GM23338 (cell line): ENCODE results near the gene GLRX2.

Source experiments
- CREB1 ChIP-seq: fragments of 250-450 bp; sonication (Bioruptor Pico); IDR thresholded peaks from 2 replicates; pipeline ENCODE4 v1.5.0; 2020; ENCODE audit warnings: low read depth, mild to moderate bottlenecking, moderate library complexity
- CTCF ChIP-seq, 2 experiments: fragments of 200-600 bp in 1 of 2; sonication (generic) in 1 of 2; conservative IDR thresholded peaks; 2 replicates each; pipeline versions ENCODE4 v1.5.1 to v1.6.1; 2016 to 2017; ENCODE audit warnings: antibody characterized with exemption in 2 of 2, low read depth in 2 of 2, mild to moderate bottlenecking in 2 of 2, moderate library complexity in 1 of 2

- TF ChIP-seq CTCF (conservative IDR thresholded peaks at IDR 0.05; ENCODE audit: low read depth in 2 of 2) (no peak), CREB1 (CRISPR knock-in tag) (no peak)
Observed at GRCh38 chr1:193103759-193104501, 1.3 kb downstream of the GLRX2 start.
